ENCODE data around the gene RIPOR2. TPM values are rescaled to one million over a fixed set of nuclear protein-coding genes. Genes with fewer than 3 reads are reported as not detected.
"Not testable (repeated sequence)": the region's sequence is repeated elsewhere in the genome, so short reads cannot be mapped to it uniquely, and the experiment has no call there.

RIPOR2 gene
- total RNA-seq, 2 donors from 2014 or later = 4.8 to 5.4 TPM

DNA sequence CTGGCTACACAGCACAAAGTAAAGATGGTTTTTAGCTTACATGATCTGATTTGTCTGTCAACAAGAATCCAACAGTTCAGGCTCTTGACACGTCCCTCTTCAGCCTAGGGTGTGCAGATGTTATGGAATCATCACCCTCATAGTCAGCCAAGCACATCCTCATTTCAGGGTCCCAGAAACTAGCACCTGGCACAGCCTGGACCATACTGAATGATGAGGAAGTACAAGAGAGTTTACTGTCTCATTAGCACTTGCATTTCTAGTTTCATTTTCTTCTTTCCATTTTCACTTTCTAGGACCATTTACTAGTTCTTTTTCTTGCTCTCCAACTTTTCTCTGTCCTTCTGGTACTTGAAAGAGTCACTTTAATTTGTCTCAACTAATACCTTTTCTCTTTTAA is 6.5 kb downstream of the RIPOR2 start:
- ATAC-seq (peak in 1 of 2 donors; percentile 23), DNase-seq (no peak)
- intact Hi-C loops (cut with DNase I) = no loop called here

DNA sequence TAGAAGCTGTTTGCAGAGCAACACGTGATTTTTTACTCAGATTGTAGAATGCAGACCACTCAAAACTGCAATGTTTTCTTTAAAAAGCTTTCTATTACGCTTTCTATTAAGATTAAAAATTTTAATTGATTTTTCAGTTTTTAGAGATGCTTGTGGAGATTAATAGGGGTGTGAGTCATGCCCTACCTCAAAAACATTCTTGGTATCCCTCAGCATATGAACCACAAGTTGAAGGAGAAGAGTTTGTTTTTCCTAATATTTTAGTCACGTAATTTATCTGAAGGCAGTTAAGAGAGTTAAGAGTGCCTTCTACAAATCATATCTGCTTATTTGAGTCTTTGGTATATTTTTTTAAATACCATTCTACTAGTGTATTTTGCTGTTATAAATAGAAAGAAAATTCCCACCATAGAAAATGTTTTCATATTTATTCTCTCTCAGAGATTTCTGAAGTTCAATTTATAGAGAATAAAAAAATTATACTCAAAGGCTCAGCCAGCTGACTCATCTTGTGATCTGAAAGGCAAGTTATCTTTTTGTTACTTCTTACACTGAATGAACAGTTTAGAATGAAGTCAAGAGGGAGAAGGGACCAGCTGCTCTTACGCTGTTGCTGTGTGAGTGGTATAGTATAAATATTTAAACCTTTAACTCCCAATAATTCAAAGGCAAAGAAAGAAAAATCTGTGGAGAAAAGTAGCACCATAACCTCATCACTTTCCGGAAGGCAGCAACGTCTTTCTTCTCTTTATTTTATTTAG is 7.6 kb downstream of the RIPOR2 start:
- no peak for DNase-seq
- intact Hi-C loops (cut with DNase I) = no loop called here
- peak in 1 of 2 donors; percentile 35 for ATAC-seq

DNA sequence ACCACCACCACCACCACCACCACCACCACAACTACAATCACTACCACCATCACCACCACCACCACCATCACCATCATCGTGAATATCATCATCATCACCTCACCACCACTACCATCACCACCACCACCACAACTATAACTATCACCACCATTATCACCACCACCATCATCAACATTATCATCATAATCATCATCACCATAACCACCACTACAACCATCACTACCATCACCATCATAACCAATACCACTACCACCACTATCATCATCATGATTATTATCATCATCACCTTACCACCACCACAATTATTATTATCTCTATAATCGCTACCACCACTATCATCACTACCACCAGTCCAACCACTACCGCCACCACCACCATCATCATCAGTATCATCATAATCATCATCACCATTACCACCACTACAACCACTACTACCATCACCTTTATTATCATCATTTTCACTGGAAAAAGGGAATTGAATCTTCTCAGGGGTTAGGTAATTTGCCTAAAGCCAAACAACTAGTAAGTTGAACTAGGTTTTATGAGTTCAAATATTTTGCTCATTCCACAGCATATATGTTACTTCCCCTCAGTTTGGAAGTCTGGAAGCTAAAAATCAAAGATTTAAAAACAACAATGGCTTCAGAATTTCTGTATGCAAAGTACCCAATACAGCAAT is 8.3 kb downstream of the RIPOR2 start:
- DNase-seq (no peak), ATAC-seq (no peak)
- intact Hi-C loops (cut with DNase I) = no loop called here

GRCh38 chr6:24926647-24927046 is 9.1 kb downstream of the RIPOR2 start:
- ATAC-seq; DNase-seq; intact Hi-C loops (cut with DNase I): not testable (repeated sequence)

- intact Hi-C loops (cut with DNase I) = no loop called here
- no peak for DNase-seq
- ATAC-seq = no peak
Measured at GRCh38 chr6:24926192-24926591, 9.6 kb downstream of the RIPOR2 start.

- DNase-seq (no peak), ATAC-seq (no peak)
- intact Hi-C loops (cut with DNase I) = no loop called here
Measured at GRCh38 chr6:24925661-24926060, 10.1 kb downstream of the RIPOR2 start.

DNA sequence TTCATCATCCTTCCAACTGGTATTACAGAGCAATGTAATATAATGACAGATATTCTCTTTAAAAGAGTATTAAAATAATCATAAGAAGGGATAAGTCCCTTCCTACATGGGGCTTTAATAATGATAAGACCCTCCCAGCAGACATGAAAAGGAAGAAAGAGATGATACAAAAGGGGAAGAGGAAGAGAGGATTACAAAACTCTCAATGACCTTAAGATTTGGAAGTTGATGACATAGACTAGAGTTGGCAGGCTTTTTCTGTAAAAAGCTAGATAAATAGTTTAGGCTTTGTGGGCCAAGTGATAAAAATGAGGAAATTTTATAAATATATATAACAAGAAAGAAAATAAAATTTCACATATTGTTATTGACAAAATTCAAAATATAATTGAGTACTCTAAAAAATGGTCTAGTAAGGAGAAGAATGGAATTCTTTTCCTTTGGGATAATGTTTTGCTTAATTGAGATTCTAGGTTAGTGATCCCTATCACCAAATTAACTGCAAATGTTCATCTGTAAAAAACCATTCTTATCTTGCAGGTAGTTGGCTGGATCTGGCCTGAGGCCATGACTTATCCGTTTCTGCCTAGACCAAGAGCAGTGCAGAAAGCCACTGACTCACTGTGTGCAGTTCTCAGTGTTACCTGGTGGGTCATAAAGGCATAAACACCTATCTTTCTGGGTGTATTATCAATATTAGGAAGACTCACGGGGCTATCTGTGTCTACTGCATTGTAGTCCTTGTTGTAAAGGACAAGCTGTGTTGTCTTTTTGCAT is 11.0 kb downstream of the RIPOR2 start:
- ATAC-seq = no peak
- intact Hi-C loops (cut with DNase I) = no loop called here
- DNase-seq = no peak

- ATAC-seq (no peak), DNase-seq (no peak)
- intact Hi-C loops (cut with DNase I) = no loop called here
Measured at GRCh38 chr6:24923885-24924401, 11.8 kb downstream of the RIPOR2 start.

GRCh38 chr6:24922814-24923213 is 12.9 kb downstream of the RIPOR2 start:
- DNase-seq = no peak
- ATAC-seq = no peak
- intact Hi-C loops (cut with DNase I) = no loop called here

- ATAC-seq (no peak), DNase-seq (no peak)
- intact Hi-C loops (cut with DNase I) = no loop called here
Measured at GRCh38 chr6:24922170-24922569, 13.6 kb downstream of the RIPOR2 start.

DNA sequence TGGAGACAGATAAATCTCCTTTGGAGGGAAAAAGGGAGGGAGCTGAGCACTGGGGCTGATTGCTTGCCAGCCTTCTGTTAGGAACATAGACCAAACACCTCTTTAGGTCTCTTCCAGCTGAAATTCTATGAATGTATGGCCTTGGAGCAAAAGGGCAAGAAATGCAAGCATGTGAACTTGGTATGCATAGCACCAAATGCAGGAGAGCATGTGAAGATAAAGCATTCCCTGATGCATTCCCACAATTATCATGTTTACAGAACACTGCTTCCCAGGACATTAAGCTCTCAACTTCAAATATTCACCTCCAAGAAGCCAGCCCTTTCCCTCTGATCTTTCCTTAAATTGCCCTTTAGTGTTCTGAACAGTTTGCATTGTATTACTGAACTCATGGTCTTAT is 15.6 kb downstream of the RIPOR2 start:
- no peak for ATAC-seq
- intact Hi-C loops (cut with DNase I) = no loop called here
- no peak for DNase-seq

DNA sequence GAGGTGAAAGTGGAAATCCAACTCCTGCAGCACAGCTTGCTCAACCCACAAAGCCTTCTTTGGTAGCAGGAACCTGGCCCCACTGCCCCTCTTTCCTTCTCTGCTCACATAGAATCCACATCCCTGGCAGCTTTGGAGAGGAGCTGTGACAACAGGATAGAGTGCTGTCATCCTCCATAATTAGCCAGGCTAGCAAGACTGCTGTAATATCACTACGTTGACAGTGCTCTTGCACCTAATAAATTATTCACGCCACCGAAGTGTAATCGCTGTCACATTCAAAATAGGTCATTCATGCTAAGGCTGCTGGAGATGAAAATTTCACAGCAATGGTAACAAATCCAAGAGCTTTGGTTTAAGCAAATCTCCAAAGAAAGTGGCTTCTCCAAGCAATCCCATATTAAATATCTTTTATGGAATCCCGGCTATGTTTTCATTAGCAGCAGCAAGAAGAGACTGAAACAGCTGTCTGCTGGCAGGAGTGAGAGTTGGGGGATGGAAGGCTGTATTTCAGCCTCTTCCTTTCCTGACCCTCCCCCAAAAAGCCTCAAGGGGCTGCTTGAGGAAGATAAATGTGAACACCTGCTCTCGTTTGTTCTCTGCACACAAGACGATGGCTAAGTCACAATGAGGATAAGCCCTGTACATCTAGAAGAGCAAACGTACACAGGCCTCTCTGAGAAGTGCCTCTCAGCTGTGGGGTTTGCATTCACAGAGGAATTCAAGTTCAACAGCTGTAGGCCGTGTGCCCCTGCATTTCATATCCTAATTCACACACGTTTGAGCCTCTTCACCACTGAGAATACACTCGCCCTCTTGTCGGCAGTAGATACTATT is 16.5 kb downstream of the RIPOR2 start:
- intact Hi-C loops (cut with DNase I) = no loop called here
- ATAC-seq (peak; percentile 45 to 76), DNase-seq (no peak)

DNA sequence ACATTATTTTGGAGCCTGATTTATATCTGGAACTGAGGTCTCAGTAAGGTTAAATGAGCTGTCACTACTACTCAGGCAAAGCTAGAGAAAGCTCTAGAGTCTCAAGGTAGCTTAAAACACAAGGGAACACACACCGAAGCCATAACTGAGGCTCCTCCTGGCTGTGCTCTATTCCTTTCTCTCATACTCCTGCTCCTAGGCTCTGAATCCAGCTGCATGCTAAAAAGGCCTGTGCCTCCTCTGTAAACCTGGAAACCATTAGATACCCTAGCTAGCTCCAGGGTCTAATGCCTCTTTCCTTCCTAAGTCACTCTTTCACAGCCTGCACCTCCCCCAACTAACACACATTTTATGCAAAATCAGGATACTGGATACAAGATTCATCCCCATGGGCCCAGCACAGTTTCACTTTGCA is 17.1 kb downstream of the RIPOR2 start:
- no peak for ATAC-seq

DNA sequence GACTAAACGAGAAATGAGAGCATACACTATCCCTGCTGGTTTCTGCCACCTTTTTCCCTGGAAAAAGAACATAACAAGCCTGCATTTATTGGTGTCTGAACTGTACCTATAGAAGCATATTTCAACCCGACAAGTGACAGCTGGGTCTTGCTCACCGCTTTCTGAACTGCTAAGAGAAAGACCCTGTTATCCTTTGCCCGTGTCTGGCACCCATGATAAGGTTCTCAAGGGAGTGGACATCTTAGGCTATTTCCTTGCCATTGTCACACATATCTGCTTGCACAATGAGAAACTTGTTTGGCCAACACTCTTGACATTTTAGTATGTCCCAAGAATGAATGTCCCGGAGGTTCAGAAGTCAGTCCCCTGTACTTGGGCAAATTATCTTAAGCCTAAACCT is 19.3 kb downstream of the RIPOR2 start:
- DNase-seq = no peak
- intact Hi-C loops (cut with DNase I) = no loop called here
- no peak for ATAC-seq

More for the DNA sequence above, 17.1 kb downstream of the RIPOR2 start:
- intact Hi-C loops (cut with DNase I) = no loop called here
- no peak for DNase-seq

DNA sequence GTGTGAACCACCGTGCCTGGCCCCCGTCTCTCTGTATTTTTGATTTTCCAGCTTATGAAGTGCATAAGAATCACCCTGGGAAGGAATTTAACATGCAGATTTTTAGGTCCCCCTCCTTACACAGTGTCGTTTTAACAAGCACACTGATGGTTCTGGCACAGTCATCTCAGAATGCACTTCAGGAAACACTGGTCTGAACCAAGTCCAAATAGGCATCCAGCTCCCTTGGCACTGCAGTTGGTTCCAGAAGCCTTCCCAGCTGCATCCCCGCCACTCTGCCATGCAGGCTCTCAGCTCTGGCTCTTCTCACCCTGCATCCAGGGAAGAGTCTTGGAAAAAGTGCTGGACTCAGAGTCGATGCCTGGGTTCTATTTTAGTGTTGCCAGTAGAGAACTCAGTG is 20.1 kb downstream of the RIPOR2 start:
- intact Hi-C loops (cut with DNase I) = no loop called here
- no peak for ATAC-seq
- no peak for DNase-seq

- ATAC-seq; intact Hi-C loops (cut with DNase I); DNase-seq: not testable (repeated sequence)
Measured at GRCh38 chr6:24914082-24914481, 21.7 kb downstream of the RIPOR2 start.

- DNase-seq (no peak), ATAC-seq (no peak)
- intact Hi-C loops (cut with DNase I) = no loop called here
Measured at GRCh38 chr6:24911796-24912382, 23.9 kb downstream of the RIPOR2 start.

GRCh38 chr6:24910961-24911725 is 24.6 kb downstream of the RIPOR2 start:
- peak; percentile 73 for DNase-seq
- peak; percentile 75 to 80 for ATAC-seq
- intact Hi-C loops (cut with DNase I) = no loop called here

All from left cardiac atrium (tissue), 4 donors.